Transverse colon (tissue), 4 donors: ENCODE measurements around the gene OOSP4B.

Experiments used
- EP300 ChIP-seq: sonication (generic); formaldehyde crosslinking; IDR thresholded peaks from one replicate; pipeline ENCODE4 v1.6.1; 2017; ENCODE audit warnings: antibody characterized with exemption, low read depth
- POLR2A ChIP-seq: fragments of 450-650 bp; IDR thresholded peaks from one replicate; pipeline ENCODE4 v1.6.1; 2016; ENCODE audit warnings: antibody characterized with exemption, mild to moderate bottlenecking, moderate library complexity
- POLR2AphosphoS5 ChIP-seq, 3 donors: sonication (generic); formaldehyde crosslinking; IDR thresholded peaks; one replicate each; pipeline ENCODE4 v1.6.1; 2016; ENCODE audit warnings: antibody characterized with exemption in 3 of 3
- TF ChIP-seq, protein P1 (sequence below), 5 experiments: fragments of 200-600 bp in 3 of 5; fragments of 450-650 bp in 2 of 5; sonication (generic) in 3 of 5; IDR thresholded peaks; 1 replicate in 2 of 5; 2 replicates in 3 of 5; pipeline ENCODE4 v1.5.1; 2016 to 2017; ENCODE audit warnings: antibody characterized with exemption in 5 of 5, inconsistent platforms in 3 of 5, mild to moderate bottlenecking in 2 of 5, moderate library complexity in 1 of 5

DNA sequence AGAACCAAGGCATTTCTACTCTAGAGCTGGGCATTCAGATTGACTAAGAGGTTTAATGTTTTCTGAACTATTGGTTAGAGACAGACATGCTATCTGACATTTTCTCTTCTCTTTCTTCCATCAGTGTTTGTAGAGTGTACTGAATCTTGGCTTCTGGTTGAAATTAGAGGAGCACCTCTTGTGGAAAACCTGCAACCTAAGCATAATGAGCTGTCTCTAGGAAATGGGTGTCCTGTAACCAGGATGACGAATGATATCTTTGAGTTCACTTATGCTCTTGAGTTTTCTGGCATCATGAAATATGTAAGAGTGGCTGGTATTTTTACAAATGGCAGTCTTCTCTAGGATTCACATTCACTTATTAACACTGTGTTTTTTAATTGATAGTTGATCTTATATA is 33.8 kb upstream of the OOSP4B start:
- TF ChIP-seq, protein P1, sequence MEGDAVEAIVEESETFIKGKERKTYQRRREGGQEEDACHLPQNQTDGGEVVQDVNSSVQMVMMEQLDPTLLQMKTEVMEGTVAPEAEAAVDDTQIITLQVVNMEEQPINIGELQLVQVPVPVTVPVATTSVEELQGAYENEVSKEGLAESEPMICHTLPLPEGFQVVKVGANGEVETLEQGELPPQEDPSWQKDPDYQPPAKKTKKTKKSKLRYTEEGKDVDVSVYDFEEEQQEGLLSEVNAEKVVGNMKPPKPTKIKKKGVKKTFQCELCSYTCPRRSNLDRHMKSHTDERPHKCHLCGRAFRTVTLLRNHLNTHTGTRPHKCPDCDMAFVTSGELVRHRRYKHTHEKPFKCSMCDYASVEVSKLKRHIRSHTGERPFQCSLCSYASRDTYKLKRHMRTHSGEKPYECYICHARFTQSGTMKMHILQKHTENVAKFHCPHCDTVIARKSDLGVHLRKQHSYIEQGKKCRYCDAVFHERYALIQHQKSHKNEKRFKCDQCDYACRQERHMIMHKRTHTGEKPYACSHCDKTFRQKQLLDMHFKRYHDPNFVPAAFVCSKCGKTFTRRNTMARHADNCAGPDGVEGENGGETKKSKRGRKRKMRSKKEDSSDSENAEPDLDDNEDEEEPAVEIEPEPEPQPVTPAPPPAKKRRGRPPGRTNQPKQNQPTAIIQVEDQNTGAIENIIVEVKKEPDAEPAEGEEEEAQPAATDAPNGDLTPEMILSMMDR (IDR thresholded peaks at IDR 0.05) = no peak
- TF ChIP-seq EP300 (no peak), POLR2A (no peak), POLR2AphosphoS5 (IDR thresholded peaks at IDR 0.05) (no peak)
